Activated T-helper 17 cell treated with anti-CD3 and anti-CD28 coated beads, Interleukin-2, amount 50 U/mL, for 72 hours (primary cell): ENCODE measurements around the gene FGFR3. TPM values are rescaled to one million over a fixed set of nuclear protein-coding genes. Genes with fewer than 3 reads are reported as not detected.

ENCODE experiments used
- ATAC-seq: fragments of 150-1000 bp; cut with Tn5 transposase; replicated peaks from 2 replicates; pipeline ENCODE4 v1.10.0; 2021; ENCODE audit warnings: mild to moderate bottlenecking, moderate library complexity
- H3K27ac Mint-ChIP-seq: one replicate; pipeline ENCODE4 v1.8.0; 2022; ENCODE audit warnings: mixed read lengths
- H3K27me3 Mint-ChIP-seq: one replicate; pipeline ENCODE4 v1.8.0; 2022; ENCODE audit warnings: mixed read lengths
- H3K36me3 Mint-ChIP-seq: one replicate; pipeline ENCODE4 v1.8.0; 2022; ENCODE audit warnings: low read depth, mild to moderate bottlenecking, mixed read lengths
- H3K4me1 Mint-ChIP-seq: one replicate; pipeline ENCODE4 v1.8.0; 2022; ENCODE audit warnings: mixed read lengths
- H3K4me3 Mint-ChIP-seq: one replicate; pipeline ENCODE4 v1.8.0; 2022; ENCODE audit warnings: mild to moderate bottlenecking, mixed read lengths
- H3K9me3 Mint-ChIP-seq: one replicate; pipeline ENCODE4 v1.8.0; 2022; ENCODE audit warnings: mixed read lengths
- total RNA-seq, 2 donors: library from RNA; stranded (reverse); gene quantifications; one replicate each; pipeline ENCODE4 v1.2.3, GENCODE V29; 2022

Gene FGFR3
- total RNA-seq, 2 donors from 2014 or later: 0.05 TPM; not detected in 1

- Mint-ChIP-seq H3K36me3 (no peaks in the 10 kb centered on the region), H3K4me1 (no peaks in the 10 kb centered on the region), H3K27ac (no peak overlapping the region), H3K9me3 (no peaks in the 10 kb centered on the region), H3K27me3 (no peaks in the 10 kb centered on the region), H3K4me3 (no peak overlapping the region)
- no peak for ATAC-seq
Measured at GRCh38 chr4:1771555-1772305, 21.4 kb upstream of the FGFR3 start.

GRCh38 chr4:1772853-1773538 is 20.1 kb upstream of the FGFR3 start:
- H3K36me3 Mint-ChIP-seq: no peaks in the 10 kb centered on the region
- H3K27ac Mint-ChIP-seq: no peak overlapping the region
- no peak for ATAC-seq
- H3K27me3 Mint-ChIP-seq: no peaks in the 10 kb centered on the region
- H3K4me3 Mint-ChIP-seq: no peak overlapping the region
- no peaks in the 10 kb centered on the region for H3K9me3 Mint-ChIP-seq
- H3K4me1 Mint-ChIP-seq: no peaks in the 10 kb centered on the region

- no peak overlapping the region for H3K27ac Mint-ChIP-seq
- no peaks in the 10 kb centered on the region for H3K4me1 Mint-ChIP-seq
- ATAC-seq: no peak
- H3K36me3 Mint-ChIP-seq: no peaks in the 10 kb centered on the region
- no peak overlapping the region for H3K4me3 Mint-ChIP-seq
- no peaks in the 10 kb centered on the region for H3K27me3 Mint-ChIP-seq
- no peaks in the 10 kb centered on the region for H3K9me3 Mint-ChIP-seq
Measured at GRCh38 chr4:1773754-1774153, 19.3 kb upstream of the FGFR3 start.

- Mint-ChIP-seq H3K4me3 (no peak overlapping the region), H3K27ac (no peak overlapping the region), H3K9me3 (no peaks in the 10 kb centered on the region), H3K4me1 (no peaks in the 10 kb centered on the region), H3K36me3 (no peaks in the 10 kb centered on the region), H3K27me3 (no peaks in the 10 kb centered on the region)
- no peak for ATAC-seq
Measured at GRCh38 chr4:1775731-1776500, 17.2 kb upstream of the FGFR3 start.

GRCh38 chr4:1776521-1777161 is 16.5 kb upstream of the FGFR3 start:
- no peak overlapping the region for H3K27ac Mint-ChIP-seq
- H3K4me3 Mint-ChIP-seq: no peak overlapping the region
- H3K4me1 Mint-ChIP-seq: no peaks in the 10 kb centered on the region
- H3K36me3 Mint-ChIP-seq: no peaks in the 10 kb centered on the region
- ATAC-seq: no peak
- no peaks in the 10 kb centered on the region for H3K9me3 Mint-ChIP-seq
- H3K27me3 Mint-ChIP-seq: no peaks in the 10 kb centered on the region

GRCh38 chr4:1777822-1778641 is 15.1 kb upstream of the FGFR3 start:
- no peak for ATAC-seq
- Mint-ChIP-seq H3K27me3 (no peaks in the 10 kb centered on the region), H3K36me3 (no peaks in the 10 kb centered on the region), H3K9me3 (no peaks in the 10 kb centered on the region), H3K4me3 (no peak overlapping the region), H3K27ac (no peak overlapping the region), H3K4me1 (no peaks in the 10 kb centered on the region)

GRCh38 chr4:1778642-1779392 is 14.3 kb upstream of the FGFR3 start:
- Mint-ChIP-seq H3K4me1 (no peaks in the 10 kb centered on the region), H3K4me3 (no peak overlapping the region), H3K27me3 (no peaks in the 10 kb centered on the region), H3K27ac (no peak overlapping the region), H3K36me3 (no peaks in the 10 kb centered on the region), H3K9me3 (no peaks in the 10 kb centered on the region)
- no peak for ATAC-seq

GRCh38 chr4:1779588-1780382 is 13.3 kb upstream of the FGFR3 start:
- Mint-ChIP-seq H3K4me3 (no peak overlapping the region), H3K4me1 (no peaks in the 10 kb centered on the region), H3K36me3 (no peaks in the 10 kb centered on the region), H3K27ac (no peak overlapping the region), H3K27me3 (no peaks in the 10 kb centered on the region), H3K9me3 (no peaks in the 10 kb centered on the region)
- no peak for ATAC-seq

- Mint-ChIP-seq H3K9me3 (no peaks in the 10 kb centered on the region), H3K27ac (no peak overlapping the region), H3K4me3 (no peak overlapping the region), H3K4me1 (no peaks in the 10 kb centered on the region), H3K27me3 (no peaks in the 10 kb centered on the region), H3K36me3 (no peaks in the 10 kb centered on the region)
- no peak for ATAC-seq
Measured at GRCh38 chr4:1780435-1780834, 12.7 kb upstream of the FGFR3 start.

GRCh38 chr4:1783015-1783414 is 10.1 kb upstream of the FGFR3 start:
- Mint-ChIP-seq H3K4me1 (no peaks in the 10 kb centered on the region), H3K36me3 (no peaks in the 10 kb centered on the region), H3K4me3 (no peak overlapping the region), H3K9me3 (no peaks in the 10 kb centered on the region), H3K27me3 (no peaks in the 10 kb centered on the region), H3K27ac (no peak overlapping the region)
- ATAC-seq: no peak

GRCh38 chr4:1783970-1784369 is 9.1 kb upstream of the FGFR3 start:
- Mint-ChIP-seq H3K27ac (no peak overlapping the region), H3K9me3 (no peaks in the 10 kb centered on the region), H3K4me3 (no peak overlapping the region), H3K4me1 (no peaks in the 10 kb centered on the region), H3K36me3 (no peaks in the 10 kb centered on the region), H3K27me3 (no peaks in the 10 kb centered on the region)
- ATAC-seq: no peak

GRCh38 chr4:1784395-1784788 is 8.7 kb upstream of the FGFR3 start:
- Mint-ChIP-seq H3K36me3 (no peaks in the 10 kb centered on the region), H3K27ac (no peak overlapping the region), H3K27me3 (no peaks in the 10 kb centered on the region), H3K4me1 (no peaks in the 10 kb centered on the region), H3K9me3 (no peaks in the 10 kb centered on the region), H3K4me3 (no peak overlapping the region)
- ATAC-seq: no peak
